HG03108 (cell line): Measurements from ENCODE around the gene GAN.

Experiments
- ATAC-seq: cut with Tn5 transposase; IDR thresholded peaks from one replicate; pipeline ENCODE4 v1.9.1; 2021; ENCODE audit warnings: moderate library complexity; ENCODE audit not compliant: unreplicated experiment

The GAN gene

DNA sequence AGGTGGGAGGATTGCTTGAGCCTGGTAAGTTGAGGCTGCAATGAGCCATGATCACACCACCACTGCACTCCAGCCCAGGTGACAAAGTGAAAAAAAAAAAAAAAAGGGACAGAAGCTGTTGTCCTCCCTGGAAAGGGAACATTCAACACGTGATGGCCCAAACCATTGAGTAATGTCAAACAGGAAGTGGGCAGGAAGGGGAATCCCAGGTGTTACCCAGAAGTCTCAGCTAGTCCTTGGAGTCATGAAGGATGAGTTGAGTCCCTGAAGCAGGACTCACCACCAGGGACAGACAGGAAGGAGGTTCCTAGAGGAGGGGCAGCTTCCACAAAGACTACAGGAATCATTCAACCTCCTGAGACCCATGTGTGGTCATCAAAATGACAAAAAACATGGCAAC lies 110.0 kb downstream of the GAN start:
- no peak for ATAC-seq

DNA sequence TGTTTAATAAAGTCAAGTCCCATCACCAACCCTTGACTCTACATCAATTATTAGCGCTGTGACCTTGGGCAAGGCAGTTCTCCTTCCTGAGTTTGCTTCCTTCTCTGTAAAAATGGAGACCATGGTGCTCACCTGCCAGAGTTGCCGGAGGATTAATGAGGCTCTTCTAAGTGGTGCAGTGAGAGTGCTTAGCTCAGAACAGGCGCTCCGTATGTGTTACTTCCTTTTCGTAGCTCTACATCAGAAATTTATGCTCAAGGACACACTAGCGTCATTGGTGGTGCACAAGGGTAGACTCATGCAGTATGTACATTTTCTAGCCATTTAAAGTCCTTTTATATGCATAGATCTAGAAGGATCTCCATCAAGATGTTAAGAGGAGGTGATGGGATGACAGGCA lies 112.5 kb downstream of the GAN start:
- no peak for ATAC-seq

- ATAC-seq, result no peak
Measured at GRCh38 chr16:81429045-81429521, 114.3 kb downstream of the GAN start.

DNA sequence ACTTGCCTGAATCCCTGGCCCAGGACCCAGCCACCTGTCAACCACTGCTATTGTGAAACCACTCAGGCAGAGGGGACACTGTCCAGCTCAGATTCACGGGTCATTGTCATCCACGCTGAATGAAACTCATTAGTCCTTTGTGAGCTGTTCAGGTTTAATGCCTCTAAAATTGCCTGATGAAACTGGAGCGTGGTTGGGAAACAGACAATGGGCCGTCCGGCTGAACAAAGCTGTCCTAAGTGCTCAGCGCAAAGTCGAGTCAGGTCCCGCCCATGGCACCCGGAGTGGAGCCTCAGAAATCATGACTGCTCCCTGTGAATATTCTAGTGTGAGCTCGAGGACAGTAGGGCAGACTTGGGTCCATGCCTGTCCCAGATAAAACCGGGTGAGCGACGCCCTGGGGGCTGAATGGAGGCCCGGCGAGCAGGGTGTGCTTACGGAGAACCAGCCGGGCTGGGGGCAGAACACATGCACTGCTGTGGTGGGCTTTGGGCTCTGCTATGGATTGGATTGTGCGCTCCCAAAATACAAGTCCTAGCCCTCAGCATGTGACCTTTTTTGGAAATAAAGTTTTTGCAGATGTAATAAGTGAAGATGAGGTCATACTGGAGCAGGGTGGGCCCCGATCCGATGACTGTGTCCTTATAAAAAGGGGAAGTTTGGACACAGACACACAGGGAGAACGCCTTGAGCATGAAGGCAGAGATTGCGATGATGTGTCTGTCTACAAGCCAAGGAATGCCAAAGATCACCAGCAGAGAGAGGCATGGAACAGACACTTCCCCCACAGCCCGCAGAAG lies 117.0 kb downstream of the GAN start:
- no peak for ATAC-seq

DNA sequence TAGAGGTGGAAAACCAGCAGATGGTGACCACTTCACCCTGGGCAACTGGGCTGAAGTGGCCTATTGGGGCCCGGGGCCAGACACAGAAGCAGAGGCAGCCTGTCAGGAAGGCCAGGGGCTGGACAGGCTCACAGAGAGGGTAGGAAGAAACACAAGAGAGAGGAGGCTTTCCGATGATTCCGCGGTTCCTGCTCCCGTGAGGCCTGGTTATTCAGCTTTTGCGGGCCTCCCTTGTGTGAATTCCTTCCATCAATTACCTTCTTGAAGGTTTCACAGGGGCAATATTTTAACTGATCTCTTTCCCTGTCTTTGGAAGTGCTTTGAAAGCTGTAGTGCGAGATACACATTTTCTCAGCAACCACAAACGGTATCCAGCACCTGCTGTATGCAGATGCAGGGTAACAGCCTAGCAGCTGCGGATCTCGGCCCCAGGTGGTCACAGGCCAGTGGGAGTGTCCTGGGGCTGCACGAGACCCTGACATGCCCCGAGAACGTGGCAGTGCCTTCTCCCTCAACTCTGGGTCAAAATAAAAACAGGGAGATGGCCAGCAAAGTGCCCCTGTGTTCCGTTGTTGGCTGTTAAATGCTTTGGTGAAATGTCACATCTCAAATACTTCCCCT lies 118.3 kb downstream of the GAN start:
- ATAC-seq, result no peak

- ATAC-seq, result no peak
Measured at GRCh38 chr16:81435103-81435502, 120.3 kb downstream of the GAN start.

GRCh38 chr16:81435567-81435966 lies 120.8 kb downstream of the GAN start:
- ATAC-seq, result no peak

- no peak for ATAC-seq
Measured at GRCh38 chr16:81436386-81436785, 121.6 kb downstream of the GAN start.

DNA sequence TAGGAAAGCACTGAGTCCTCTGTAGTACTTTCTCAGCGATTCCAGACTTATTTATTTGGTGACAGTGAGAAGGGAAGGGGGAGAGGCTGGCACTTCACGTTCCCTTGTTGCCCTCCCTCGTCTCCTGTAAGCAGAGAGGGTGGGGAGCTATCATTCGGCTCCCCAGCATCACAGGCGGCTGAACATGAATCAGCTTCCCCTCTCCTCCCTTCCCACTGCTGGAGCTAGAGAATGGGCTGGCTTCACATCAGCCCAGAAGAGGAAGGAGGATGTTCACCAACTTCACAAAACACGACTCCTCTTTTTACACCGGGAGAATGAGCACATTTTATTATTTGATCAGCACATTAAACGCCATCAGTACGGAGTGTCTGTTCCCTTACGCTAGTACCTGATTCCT lies 123.1 kb downstream of the GAN start:
- no peak for ATAC-seq
